ENCODE data around the gene BOLA3. TPM values are rescaled to one million over a fixed set of nuclear protein-coding genes. Genes with fewer than 3 reads are reported as not detected.
"Not testable (repeated sequence)": the region's sequence is repeated elsewhere in the genome, so short reads cannot be mapped to it uniquely, and the experiment has no call there.

The BOLA3 gene
- total RNA-seq, 2 donors from 2014 or later, result 91.6 to 102 TPM

- no peak for DNase-seq
- ATAC-seq, result no peak
- intact Hi-C loops (cut with DNase I), result no loop called here
Measured at GRCh38 chr2:74152954-74153353, 5.2 kb upstream of the BOLA3 start.

- intact Hi-C loops (cut with DNase I), result loop anchor here in 1 of 2 donors (5.0 to 10.0 kb wide), 2 partner anchors 222 to 725 kb away; partner anchors contain the start of gene DGUOK
- ATAC-seq, result no peak
- DNase-seq, result no peak
Measured at GRCh38 chr2:74149570-74150319, 2.0 kb upstream of the BOLA3 start.

DNA sequence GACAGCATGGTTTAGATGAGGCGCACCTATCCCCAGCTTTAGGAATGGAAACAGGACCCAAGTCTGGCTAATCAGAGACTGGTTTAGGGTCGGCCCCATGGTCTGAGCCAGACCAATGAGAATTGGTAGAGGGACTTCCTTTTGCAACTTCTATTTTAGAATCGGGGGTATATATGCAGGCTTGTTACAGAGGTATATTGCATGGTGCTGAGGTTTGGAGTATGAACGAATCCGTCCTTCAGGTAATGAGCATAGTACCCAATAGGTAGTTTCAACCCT, 1.5 kb upstream of the BOLA3 start:
- intact Hi-C loops (cut with DNase I), result loop anchor here in 1 of 2 donors (5.0 to 10.0 kb wide), 2 partner anchors 222 to 726 kb away; partner anchors contain the start of gene DGUOK
- DNase-seq, result no peak

GRCh38 chr2:74148457-74149246, 940 bp upstream of the BOLA3 start:
- DNase-seq (no peak), ATAC-seq (no peak)
- intact Hi-C loops (cut with DNase I), result loop anchor here in 1 of 2 donors (5.0 to 10.0 kb wide), 2 partner anchors 221 to 726 kb away; partner anchors contain the start of gene DGUOK

More for the DNA sequence above, 1.5 kb upstream of the BOLA3 start:
- no peak for ATAC-seq

DNA sequence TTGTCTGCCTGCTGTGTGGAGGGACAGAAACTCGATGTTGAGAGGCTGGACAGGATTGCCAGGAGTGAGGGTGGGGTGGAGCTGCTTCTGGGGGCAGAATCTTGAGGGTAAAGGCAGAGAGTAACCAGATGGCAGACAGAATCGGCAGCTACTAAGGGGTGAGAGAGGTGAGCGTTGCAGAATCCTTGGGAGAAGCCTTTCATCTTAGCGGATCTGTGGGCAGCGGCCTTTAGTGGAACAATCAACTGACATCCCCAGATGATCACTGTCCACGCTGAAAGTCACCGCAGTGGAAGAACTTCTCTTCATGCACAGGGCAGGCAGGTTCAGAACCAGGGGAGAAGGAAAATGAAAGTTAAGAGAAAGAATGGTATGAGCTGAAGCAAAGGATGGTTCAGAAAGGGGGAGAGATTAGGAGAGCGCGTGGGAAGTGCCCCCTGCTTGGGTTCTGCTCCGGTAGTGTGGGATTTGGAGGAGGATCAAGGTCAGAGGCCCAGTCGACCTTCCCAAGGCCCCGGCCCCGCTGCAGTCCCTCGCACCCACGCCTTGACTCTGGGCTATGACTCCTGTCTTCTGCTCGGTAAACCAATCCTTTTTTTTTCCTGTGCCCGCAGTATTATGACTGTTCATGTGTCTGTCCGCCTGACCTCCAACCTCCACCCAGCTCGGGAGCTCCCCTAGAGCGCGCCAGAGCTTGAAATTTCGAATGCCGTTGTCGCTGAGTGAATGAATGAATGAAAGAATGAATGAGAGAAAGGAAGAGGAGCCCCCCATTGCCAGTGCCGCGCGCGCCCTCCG, 584 bp downstream of the BOLA3 start:
- intact Hi-C loops (cut with DNase I), result loop anchor here in 1 of 2 donors (5.0 to 10.0 kb wide), 2 partner anchors 220 to 728 kb away; partner anchors contain the start of gene DGUOK
- peak; percentile 12 to 38 for ATAC-seq
- no peak for DNase-seq

DNA sequence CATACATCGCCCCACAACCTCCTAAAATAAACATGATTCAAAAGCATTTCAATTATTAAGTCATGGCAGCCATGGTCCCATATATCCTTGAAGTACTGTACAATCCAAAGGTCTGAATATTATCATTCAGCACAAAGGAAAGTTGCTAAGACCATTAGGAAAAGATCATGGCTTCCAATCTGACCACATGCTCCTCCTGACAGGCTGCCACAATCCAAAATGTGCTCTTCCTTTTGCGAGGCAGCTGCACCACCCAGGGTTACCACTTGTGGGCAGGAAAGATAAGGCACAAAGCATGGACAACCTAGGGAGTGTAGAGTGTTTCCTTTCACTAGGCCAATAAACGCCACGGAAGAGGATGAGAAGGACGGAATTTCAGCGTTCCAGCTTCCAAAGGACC, 5.4 kb downstream of the BOLA3 start:
- DNase-seq, result no peak
- no peak for ATAC-seq
- intact Hi-C loops (cut with DNase I), result loop anchor here in 1 of 2 donors (10.0 kb wide), 1 partner anchor 732 kb away; no protein-coding TSS in a partner anchor

GRCh38 chr2:74138600-74139323, 8.9 kb downstream of the BOLA3 start:
- ATAC-seq (no peak), DNase-seq (no peak)
- intact Hi-C loops (cut with DNase I), result no loop called here

DNA sequence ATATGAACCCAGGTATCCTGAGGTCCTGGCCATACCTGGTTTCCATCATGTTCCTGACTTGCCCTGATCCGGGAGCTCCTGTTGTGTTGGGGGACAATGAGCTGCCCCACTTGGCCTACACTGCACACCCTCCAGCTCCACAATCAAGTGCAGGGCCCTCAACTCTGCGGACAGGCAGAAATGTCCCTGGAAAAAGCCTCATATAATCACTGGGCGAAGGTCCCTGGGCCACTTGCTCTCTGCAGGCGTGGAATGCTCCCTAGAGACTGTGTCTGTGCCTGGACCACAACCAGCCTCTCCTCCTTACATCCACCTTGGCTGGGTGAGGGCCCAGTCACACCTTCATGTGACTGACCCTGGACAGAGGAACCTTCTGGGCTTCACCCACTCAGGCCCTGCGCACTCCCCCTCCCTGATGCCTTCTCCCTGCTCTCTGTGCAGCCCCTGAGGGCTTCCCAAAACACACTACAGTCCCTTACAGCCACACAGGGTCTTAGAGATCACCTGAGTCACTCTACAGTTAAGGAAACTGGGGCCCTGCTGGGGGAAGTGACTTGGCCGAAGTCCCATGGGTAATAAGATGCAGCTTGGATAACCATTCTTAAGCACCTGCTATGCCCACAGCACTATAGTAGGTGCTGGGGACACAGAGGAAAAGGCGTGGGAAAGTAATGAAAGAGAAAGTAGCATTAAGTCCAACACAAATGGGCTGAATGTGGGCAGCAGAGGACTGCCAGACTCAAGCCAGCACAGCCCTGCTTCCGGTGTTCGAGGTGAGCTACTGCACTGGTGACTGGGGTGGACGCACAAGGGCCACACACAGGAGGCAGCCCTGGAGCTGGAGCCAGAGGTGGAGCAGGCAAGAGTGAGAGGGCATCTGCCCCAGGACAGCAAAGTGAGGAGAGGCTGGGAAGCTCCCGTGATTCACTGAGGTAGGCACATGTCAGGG, 9.8 kb downstream of the BOLA3 start:
- DNase-seq (no peak), ATAC-seq (no peak)
- intact Hi-C loops (cut with DNase I), result no loop called here

DNA sequence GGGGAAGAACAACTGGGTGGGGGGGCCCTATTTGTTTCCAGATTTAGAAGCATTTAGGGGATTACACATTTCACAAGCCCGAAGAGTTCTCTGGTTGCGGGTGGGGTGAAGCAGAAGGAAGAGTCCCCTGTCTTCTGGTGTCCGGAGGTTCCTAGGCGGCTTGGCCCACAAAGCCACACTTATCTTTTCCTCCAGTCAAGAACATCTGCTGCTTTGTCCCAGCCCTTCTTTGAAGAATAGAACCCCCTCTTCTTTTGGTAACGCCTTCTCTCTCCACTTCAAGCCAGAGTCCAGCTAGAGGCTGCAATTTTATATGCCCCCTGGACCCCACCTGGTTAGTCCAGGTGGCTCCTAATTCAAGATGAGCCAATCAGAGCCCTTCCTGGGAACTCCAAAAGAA, 15.8 kb downstream of the BOLA3 start:
- ATAC-seq (no peak), DNase-seq (no peak)
- intact Hi-C loops (cut with DNase I), result no loop called here

DNA sequence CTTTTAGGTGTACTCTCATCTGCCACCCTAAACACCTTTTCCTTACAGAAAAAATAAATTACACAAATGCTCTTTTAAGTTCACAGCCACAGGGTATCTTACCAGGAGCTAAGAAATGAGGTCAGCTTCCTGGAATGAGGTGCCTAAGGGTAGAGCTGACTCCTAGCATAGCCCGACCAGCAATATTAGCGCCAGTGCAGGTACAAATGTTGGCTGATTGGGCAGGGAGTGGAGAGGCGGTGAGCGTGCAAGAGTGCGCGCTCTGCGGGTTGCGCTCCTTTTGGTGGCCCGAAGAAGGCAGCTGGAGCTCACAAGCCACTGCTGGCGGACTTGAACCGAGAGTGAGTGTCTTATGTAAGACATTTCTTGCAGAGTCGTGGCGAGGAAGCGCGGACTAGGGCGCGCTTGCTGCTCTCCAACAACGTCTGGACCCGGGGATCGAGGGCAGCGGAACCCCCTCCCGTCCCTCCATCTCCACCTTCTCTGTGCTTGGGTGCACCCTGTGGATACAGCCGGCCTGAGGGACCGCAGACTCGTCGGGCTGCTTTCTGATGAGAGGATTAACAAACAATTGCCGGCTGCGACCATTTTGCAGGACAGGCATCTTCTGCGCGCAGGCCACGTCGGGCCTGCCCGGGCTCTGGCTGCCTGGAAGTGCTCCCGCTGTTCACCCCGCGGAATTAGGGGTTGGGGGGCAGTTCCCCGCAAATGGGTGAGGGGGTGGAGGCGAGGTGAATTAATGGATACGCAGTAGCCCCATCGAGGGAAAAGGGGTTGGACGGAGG, 17.3 kb downstream of the BOLA3 start:
- ATAC-seq, result no peak
- intact Hi-C loops (cut with DNase I), result no loop called here
- no peak for DNase-seq

GRCh38 chr2:74128206-74128605, 19.5 kb downstream of the BOLA3 start:
- intact Hi-C loops (cut with DNase I), result no loop called here
- DNase-seq, result no peak
- ATAC-seq, result no peak

DNA sequence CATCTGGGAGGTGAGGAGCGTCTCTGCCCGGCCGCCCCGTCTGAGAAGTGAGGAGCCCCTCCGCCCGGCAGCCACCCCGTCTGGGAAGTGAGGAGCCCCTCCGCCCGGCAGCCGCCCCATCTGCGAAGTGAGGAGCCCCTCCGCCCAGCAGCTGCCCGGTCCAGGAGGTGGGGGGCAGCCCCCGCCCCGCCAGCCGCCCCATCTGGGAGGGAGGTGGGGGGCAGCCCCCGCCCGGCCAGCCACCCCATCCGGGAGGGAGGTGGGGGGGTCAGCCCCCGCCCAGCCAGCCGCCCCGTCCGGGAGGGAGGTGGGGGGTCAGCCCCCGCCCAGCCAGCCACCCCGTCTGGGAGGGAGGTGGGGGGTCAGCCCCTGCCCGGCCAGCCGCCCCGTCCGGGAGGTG, 23.8 kb downstream of the BOLA3 start:
- DNase-seq; intact Hi-C loops (cut with DNase I); ATAC-seq: not testable (repeated sequence)

DNA sequence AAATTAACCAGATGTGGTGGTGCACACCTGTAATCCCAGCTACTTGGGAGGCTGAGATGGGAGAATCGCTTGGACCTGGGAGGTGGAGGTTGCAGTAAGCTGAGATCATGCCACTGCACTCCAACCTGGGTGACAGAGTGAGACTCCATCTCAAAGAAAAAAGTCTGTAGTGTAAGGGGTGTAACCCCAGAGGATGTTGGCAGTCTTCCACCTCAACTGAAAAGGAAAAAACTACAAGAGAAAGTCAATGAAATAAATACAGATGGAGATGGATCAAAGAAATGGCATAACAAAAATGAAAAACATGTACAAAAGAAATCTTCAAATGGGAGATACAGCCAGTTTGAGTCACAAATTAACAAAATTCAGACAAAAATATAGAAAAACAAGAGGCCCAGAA, 25.9 kb downstream of the BOLA3 start:
- ATAC-seq; intact Hi-C loops (cut with DNase I); DNase-seq: not testable (repeated sequence)

DNA sequence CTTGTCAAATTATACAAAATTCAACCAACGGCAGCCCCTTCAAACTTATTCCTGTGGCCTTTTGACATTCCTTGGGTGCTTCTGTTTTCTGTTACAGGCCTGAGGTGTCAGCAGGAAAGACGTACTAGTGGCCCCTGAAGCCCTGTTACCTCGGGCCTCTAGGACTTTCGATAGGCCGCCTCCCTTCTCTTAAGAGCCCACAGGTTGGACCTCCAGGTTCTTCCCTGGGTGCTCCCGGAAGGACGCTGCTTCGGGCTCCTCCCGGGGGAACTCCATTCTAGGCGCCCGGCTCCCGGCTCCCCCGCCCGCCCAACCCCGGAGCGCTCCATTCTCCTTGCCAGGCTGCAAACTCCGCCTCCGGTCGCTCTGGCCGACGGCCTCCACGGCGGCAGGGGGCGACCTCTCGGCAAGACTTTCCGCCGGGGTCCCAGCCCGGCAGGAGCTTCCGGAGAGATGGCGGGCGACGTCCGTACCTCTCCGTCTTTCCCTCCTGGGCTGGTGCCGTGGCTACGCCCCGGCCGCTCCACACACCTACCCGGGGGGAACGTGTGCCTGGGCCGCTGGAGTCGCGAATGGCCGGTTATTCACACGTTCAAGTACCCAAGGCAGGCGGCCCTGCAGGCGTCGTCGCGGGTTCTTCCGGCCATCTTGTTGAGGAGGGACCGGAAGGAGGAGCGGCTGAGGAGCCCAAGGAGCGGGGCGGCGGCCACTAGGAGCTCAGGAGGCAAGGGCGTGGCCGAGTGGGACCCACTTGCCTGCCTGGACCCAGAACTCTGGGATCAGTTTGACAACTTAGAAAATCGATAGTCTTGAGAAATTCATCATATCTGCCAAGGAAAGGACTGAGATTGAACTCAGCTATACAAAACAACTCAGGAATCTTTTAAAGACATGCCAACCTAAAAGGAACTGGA, 27.5 kb downstream of the BOLA3 start:
- DNase-seq, result peak; percentile 86
- ATAC-seq, result peak; percentile 99 to 100
- intact Hi-C loops (cut with DNase I), result no loop called here

DNA sequence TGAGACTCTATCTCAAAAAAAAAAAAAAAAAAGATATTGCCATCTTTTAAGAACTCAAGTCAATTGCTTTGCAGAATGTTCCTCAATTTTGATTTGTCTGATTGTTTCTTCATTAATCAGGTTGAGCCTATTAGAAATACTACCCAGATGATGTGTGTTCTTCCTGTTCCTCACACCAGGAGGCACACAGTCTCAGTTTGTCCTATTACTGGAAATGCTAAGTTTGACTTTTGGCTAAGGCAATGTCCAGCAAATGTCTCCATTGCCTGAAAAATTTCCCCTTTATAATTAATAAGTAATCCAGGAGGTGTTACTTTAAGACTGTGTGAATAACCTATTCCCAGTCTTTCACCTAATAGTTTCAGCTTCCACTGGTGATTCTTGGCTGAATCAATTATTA, 28.4 kb downstream of the BOLA3 start:
- DNase-seq, result no peak
- intact Hi-C loops (cut with DNase I), result no loop called here
- ATAC-seq, result no peak

- intact Hi-C loops (cut with DNase I), result no loop called here
- no peak for ATAC-seq
- DNase-seq, result no peak
Measured at GRCh38 chr2:74111380-74111779, 36.3 kb downstream of the BOLA3 start.

All from left cardiac atrium (tissue), 4 donors.